GM18861 (cell line): Measurements from ENCODE around the gene RHOC.

Experiments
- ATAC-seq: cut with Tn5 transposase; IDR thresholded peaks from one replicate; pipeline ENCODE4 v1.9.1; 2021; ENCODE audit not compliant: unreplicated experiment

The RHOC gene

DNA sequence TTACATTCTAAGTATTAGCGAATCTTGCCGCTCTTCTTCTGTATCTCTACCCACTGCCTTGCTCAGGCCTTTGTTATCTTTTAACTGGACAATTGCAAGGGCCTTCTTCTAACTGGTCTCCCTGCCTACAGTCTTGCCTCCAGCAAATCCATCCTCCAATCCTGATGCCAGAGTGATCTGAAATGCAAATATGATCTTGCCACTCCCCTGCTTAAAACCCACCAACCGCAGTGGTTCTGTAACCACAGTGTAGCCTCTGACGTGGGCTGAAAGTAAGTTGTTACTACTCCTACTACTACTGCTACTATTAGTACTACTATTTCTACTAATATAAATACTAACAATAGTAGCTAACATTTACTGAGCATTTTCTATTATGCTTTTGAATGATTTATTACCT lies 20.1 kb downstream of the RHOC start:
- ATAC-seq = no peak

DNA sequence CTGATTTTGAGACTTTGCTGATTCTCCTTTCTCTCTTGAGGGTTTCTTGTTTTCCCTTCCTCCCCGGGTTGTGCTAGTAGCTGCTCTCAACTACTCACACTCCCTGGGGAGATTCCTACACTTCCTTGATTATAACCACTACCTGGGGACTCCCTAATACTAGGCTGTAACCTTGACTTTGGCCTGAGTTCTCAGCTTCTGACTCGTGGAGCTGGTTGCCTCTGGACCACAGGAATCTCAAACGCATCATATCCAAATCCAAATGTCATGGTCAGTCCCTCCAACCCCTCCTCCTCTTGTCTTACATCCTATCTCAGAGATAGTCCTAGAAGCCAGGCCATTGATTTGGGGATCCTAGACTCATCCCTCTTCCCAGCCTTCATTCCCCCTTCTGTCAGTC lies 20.5 kb downstream of the RHOC start:
- ATAC-seq = no peak

- no peak for ATAC-seq
Observed at GRCh38 chr1:112685913-112686312, 21.0 kb downstream of the RHOC start.

- no peak for ATAC-seq
Observed at GRCh38 chr1:112678605-112679004, 28.3 kb downstream of the RHOC start.

DNA sequence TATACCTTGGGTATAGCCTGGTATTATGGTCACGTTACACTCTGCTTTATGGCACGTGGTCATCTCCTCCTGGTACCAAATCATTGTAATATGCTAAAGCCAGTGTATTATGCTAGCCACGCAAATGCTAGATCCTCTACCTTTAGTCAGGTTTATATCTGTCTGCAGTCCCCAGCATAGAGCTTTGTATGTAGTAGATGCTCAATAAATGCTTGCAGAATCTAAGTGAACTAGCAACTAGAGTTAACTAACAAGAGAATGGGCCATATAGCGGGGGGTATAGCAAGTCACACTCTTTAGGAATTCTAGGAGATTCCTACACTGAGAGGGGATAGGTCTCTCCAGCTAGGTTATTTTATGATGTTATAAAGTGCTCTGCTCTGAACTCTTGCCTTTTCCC lies 29.4 kb downstream of the RHOC start:
- ATAC-seq = no peak

GRCh38 chr1:112676543-112676942 lies 30.4 kb downstream of the RHOC start:
- ATAC-seq = no peak

- no peak for ATAC-seq
Observed at GRCh38 chr1:112675728-112676381, 31.1 kb downstream of the RHOC start.

DNA sequence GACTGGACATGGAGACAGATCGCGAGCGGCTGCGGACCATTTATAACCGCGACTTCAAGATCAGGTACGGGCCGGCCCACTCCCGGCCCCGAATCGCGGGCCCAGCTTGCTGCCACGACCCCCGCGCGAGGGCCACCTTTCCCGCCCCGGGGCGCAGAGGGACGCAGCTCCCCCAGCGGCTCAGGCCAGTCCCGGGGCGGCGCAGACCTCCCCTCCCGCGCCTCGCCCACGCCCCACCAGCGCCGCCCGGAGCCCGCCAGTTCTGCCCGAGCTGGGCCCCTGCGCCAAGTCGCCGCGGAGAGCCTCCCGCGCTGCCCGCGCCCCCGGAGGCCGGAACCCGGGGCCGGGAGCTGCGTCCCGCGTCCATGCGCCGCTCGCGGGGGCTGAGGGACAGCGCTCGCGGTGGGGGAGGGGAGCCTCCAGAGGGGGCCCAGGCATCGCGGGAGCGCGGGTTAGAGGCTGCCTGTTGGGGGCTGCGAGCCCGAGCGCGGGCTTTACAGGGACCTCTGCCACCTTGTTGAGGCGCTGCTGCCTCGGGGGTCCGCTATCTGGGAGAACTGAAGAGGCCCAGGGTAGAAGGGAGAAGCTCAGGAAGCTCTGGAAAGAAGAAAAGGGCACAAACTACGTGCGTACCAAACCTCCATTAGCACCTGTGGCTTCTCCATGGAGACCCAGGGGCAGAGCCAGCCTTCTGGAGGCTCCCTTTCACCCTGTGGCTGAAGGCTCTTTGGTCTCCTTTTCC lies 31.8 kb downstream of the RHOC start:
- no peak for ATAC-seq

GRCh38 chr1:112674440-112674985 lies 32.4 kb downstream of the RHOC start, which contains the start of gene MOV10:
Gene MOV10, plus strand, starts transcription at chr1:112674659. Its CDS starts 254 bp downstream, at chr1:112674913.
- no peak for ATAC-seq

DNA sequence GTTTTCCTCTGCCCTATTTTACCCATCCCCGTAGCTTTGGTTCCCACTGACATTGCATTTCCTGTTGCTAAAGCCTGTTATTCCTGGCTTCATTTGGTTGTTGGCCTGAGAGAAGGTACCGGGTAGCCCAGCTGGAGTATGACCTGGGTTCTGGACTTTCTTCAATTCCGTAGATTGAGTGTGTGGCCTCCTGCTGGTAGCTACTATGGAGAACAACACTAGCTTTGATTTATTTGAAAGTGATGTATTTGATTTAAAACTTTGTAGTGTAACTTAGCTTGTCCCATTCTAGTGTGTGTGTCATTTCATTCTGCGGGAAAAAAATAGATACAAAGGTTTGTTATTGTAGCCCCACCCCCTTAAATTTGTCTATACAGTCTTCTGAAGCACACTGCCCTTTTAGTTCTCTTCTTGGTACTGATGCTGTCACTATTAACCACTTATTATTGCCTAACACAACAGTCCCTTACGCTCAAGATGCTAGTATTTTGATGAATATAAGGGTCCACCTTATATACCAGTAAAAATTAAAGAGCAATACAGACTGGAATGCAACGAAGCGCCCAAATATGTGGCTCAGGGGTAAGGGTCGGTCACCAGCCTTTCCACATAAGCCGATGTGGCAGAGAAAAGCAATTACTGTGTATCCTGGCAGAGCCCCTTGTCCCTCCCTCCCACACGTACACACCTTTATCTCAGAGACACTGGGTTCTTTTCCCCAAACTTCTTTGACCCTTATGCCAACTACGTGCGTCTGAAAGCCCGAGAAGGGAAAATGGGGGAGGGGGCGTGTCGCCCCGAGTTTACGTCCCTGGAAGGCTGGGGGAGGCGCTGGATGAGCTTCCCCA lies 33.1 kb downstream of the RHOC start:
- no peak for ATAC-seq

DNA sequence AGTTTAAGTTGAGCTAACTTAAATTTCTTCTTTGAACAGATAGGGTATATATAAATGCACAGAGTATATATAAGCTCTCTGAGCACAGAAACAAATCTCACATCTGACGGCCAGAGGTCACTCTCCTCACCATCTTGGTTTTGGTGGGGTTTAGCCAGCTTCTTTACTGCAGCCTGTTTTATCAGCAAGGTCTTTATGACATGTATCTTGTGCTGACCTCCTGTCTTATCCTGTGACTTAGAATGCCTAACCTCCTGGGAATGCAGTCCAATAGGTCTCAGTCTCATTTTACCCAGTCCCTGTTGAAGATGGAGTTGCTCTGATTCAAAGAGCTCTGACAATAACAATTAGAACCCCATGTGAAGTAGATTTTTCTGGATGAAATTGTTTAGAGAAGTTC lies 34.1 kb downstream of the RHOC start:
- ATAC-seq = no peak

GRCh38 chr1:112672009-112672408 lies 34.9 kb downstream of the RHOC start:
- ATAC-seq = no peak

DNA sequence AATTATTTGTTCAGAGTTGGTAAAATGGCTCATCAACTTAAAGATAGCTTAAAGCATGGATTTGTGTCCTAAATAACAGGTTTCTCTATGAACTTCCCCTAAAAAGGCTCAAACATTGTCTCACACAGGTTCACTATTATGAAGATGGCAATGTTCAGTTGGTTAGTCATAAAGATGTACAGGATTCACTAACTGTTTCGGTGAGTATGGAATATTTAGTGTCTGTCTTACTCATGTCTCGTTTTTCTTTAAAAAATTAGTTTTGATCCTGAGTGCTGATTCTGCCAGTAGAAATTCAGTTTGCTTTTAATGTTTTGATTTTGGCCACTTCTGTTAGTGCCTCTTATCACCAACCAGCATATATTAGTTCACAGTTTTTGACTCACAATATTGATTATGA lies 40.0 kb downstream of the RHOC start:
- no peak for ATAC-seq

DNA sequence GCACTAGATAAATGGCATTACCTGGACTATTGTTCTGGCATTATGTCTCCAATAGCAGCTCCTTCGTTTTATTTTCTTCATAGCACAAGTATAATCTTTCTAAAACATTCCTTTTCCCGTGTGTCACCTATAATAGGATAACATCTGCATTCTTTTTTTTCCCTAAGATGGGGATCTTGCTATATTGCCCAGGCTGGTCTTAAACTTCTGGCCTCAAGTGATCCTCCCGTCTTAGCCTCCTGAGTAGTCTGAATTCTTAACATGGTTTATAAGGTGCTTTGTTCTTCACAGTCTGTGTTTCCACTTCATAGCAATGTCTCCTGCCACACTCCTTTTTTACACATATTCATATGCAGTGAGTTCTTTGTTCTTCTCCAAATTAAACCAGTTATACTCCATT lies 41.1 kb downstream of the RHOC start:
- ATAC-seq = no peak

DNA sequence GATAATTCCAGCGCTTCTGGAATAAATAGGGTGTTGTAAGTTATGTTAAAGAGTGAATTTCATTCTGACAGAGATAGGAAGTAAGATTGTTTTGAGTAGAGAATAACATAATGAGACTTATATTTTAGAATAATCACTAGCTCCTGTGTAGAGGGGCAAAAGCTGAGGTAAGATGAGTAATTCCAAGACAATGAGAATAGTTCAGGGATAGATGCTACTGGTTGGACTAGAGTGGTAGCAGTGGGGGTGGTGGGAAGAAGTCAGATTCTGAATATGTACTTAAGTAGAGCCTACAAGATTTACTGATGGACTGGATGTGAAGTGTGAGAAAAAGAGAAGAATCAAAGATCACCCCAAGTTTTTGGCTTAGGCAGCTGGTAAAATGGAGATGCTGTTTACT lies 55.7 kb downstream of the RHOC start:
- no peak for ATAC-seq
